ENCODE measurements around the gene SYT13. TPM values are rescaled to one million over a fixed set of nuclear protein-coding genes. Genes with fewer than 3 reads are reported as not detected.

SYT13 gene
- total RNA-seq, 6 donors from 2014 or later: 0.11 to 0.78 (median 0.30) TPM; not detected in 3

- ATAC-seq (ENCODE audit: low FRiP score in 2 of 2) (no peak), DNase-seq (no peak)
- TF ChIP-seq POLR2A (IDR thresholded peaks at IDR 0.05): no peak
- no peak for TF ChIP-seq POLR2AphosphoS5 (IDR thresholded peaks at IDR 0.05)
- no peak for TF ChIP-seq CTCF (IDR thresholded peaks at IDR 0.05)
- H3K4me3 ChIP-seq: no peak overlapping the region
- H3K27me3 ChIP-seq: no peaks in the 10 kb centered on the region
- WGBS, 2 donors: 88 to 94% methylated on average over 3 to 4 of the region's 4 CpGs
- H3K4me1 ChIP-seq: no peaks in the 10 kb centered on the region
- no peaks in the 10 kb centered on the region for H3K9me3 ChIP-seq
- no peaks in the 10 kb centered on the region for H3K36me3 ChIP-seq
- H3K27ac ChIP-seq: no peak overlapping the region
Measured at GRCh38 chr11:45254070-45254469, 32.1 kb downstream of the SYT13 start.

GRCh38 chr11:45253640-45254039, 32.5 kb downstream of the SYT13 start:
- H3K36me3 ChIP-seq: no peaks in the 10 kb centered on the region
- H3K4me1 ChIP-seq: no peaks in the 10 kb centered on the region
- WGBS, 2 donors: 89 to 95% methylated on average over 9 of the region's 9 CpGs
- no peak for TF ChIP-seq CTCF (IDR thresholded peaks at IDR 0.05)
- no peak for TF ChIP-seq POLR2AphosphoS5 (IDR thresholded peaks at IDR 0.05)
- TF ChIP-seq EP300 (IDR thresholded peaks at IDR 0.05): no peak
- TF ChIP-seq POLR2A (IDR thresholded peaks at IDR 0.05): no peak
- no peak overlapping the region for H3K4me3 ChIP-seq
- H3K27me3 ChIP-seq: no peaks in the 10 kb centered on the region
- ATAC-seq (ENCODE audit: low FRiP score in 2 of 2): no peak
- no peaks in the 10 kb centered on the region for H3K9me3 ChIP-seq
- DNase-seq: no peak
- H3K27ac ChIP-seq: no peak overlapping the region

- Histone ChIP-seq H3K4me1 (no peaks in the 10 kb centered on the region), H3K27ac (no peak overlapping the region), H3K4me3 (no peak overlapping the region), H3K9me3 (no peaks in the 10 kb centered on the region), H3K27me3 (no peaks in the 10 kb centered on the region), H3K36me3 (no peaks in the 10 kb centered on the region)
- ATAC-seq (ENCODE audit: low FRiP score in 2 of 2) (no peak), DNase-seq (no peak)
- WGBS, 2 donors: 44 to 63% methylated on average over 3 of the region's 3 CpGs
- no peak for TF ChIP-seq POLR2A (IDR thresholded peaks at IDR 0.05)
- TF ChIP-seq POLR2AphosphoS5 (IDR thresholded peaks at IDR 0.05): no peak
- no peak for TF ChIP-seq EP300 (IDR thresholded peaks at IDR 0.05)
- no peak for TF ChIP-seq CTCF (IDR thresholded peaks at IDR 0.05)
Measured at GRCh38 chr11:45252877-45253276, 33.3 kb downstream of the SYT13 start.

- Histone ChIP-seq H3K4me3 (no peak overlapping the region), H3K27me3 (no peaks in the 10 kb centered on the region), H3K4me1 (no peaks in the 10 kb centered on the region), H3K36me3 (no peaks in the 10 kb centered on the region), H3K9me3 (no peaks in the 10 kb centered on the region), H3K27ac (no peak overlapping the region)
- peak; percentile 31 to 81 for DNase-seq
- WGBS, 2 donors: 63 to 72% methylated on average over 13 to 22 of the region's 22 CpGs
- ATAC-seq (ENCODE audit: low FRiP score in 2 of 2): peak; percentile 29 to 60
- TF ChIP-seq CTCF (IDR thresholded peaks at IDR 0.05) (peak; percentile 43 to 70 (median 58)), POLR2A (IDR thresholded peaks at IDR 0.05) (no peak)
Measured at GRCh38 chr11:45252134-45252856, 33.8 kb downstream of the SYT13 start.

All from upper lobe of left lung (tissue), 6 donors.